SIG-M5 treated with dmso at 0.1 percent for 504 hours (cell line): ENCODE measurements around the gene LRRC39.
A peak's percentile ranks its signal among the peaks of the same experiment; 100 is the strongest.
"Not testable (repeated sequence)": the region's sequence is repeated elsewhere in the genome, so short reads cannot be mapped to it uniquely, and the experiment has no call there.

ENCODE experiments used
- DNase-seq: peaks from one replicate; lab custom pipeline; 2025; ENCODE audit not compliant: unreplicated experiment; lab: John Stamatoyannopoulos, UW

LRRC39 gene

DNA sequence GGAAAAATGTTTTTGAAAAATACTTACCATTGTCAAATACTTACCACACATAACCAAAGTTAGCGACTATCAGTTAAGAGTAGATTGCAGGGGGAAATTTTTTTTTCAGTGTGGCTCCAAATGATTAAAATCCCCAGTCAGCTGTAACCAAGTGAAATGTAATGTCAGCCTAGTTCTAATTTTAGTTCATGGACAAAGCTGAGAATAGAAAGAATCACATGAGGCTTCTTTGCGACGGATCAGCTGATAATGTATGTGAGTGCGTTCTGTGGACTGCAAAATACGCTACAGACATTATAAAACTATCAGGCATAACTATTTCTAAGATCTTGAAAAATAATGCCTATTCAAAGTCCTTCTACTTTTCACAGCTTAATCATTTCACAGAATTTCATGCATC lies at the start of gene LRRC39:
Gene LRRC39, minus strand, starts transcription at position 166 of the 400 bp plus-strand sequence. CDS start 9,740 bp downstream, outside the sequence.
- no peak for DNase-seq

DNA sequence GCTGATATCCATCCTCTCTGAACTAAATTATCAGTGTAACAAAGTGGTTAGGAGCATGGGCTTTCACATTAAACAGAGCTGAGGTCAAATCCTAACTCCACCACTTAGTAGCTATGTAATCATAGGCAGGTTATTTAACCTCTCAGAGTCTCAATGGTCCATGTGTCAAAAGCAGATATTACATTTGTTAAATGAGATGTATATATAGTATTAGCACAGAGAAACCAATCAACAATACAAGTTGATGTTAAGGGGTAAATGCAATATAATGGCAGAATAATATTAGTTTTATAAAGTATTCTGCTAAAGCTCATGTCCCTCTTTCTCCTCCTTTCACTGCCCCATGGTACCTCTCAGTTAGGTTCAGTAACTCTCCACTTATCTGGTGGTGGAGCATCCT lies 44.4 kb upstream of the LRRC39 start:
- DNase-seq, result no peak

DNA sequence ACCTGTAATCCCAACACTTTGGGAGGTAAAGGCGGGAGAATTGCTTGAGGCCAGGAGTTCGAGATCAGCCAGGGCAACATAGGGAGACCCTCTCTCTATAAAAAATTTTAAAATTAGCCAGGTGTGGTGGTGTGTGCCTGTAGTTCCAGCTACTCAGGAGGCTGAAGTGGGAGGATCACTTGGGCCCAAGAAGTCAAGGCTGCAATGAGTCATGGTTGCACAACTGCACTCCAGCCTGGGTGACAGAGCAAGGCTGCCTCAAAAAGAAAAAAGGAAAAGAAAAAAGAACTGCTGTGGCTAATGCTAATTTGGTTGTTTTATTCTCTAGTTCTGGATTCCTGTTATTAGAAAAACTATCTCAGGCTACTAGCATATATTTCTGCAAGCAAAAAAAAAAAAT lies 41.8 kb upstream of the LRRC39 start:
- peak; percentile 3 for DNase-seq

DNA sequence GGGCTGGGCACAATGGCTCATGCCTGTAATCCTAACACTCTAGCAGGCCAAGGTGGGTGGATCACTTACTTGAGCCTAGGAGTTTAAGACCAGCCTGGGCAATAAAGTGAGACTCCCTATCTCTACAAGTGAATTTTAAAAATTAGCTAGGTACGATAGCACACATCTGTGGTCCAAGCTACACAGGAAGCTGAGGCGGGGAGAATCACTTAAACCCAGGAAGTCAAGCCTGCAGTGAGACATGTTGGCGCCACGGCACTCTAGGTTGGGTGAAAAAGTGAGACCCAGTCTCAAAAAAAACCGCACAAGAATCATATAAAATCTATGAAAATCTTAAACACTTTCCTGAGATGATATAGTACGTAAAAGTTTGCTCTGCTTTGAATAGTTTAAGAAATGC lies 41.4 kb upstream of the LRRC39 start:
- no peak for DNase-seq

DNA sequence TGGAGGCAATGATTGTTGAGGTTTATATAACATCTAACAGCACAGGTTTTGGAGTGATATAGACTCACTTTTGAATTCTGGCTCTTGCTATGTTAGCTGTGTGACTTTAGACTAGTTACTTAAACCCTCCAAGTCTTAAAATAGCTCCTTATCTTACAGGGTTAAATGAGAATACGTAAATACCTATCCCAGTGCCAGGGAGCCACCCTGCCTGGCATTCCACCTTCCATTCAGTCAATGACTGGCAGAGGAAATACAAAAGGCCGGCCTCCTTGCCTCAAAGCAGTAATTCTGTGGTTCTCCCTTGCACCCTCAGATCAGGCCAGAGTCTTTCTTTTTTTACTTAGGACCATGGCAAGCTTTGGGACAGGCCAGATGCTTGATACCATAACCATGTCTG lies 39.8 kb upstream of the LRRC39 start:
- DNase-seq, result no peak

DNA sequence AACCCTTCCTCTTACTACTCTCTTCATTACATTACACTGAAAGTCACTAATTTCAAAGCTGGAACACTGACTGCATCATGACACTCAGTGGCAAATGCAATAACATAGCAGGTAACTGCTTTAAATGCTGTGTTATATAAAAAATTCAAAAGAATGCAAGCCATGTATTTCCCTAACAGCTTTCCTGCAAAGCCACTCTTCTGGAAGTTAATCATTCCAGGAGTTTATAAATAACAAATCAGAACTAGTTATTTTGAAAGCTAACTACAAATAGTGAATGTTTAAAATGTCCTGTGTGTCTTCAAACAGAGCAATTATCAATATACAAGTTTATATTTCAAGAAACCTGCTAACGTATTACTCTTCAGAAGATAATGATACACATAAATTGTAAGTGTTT lies 37.0 kb upstream of the LRRC39 start:
- DNase-seq, result no peak

DNA sequence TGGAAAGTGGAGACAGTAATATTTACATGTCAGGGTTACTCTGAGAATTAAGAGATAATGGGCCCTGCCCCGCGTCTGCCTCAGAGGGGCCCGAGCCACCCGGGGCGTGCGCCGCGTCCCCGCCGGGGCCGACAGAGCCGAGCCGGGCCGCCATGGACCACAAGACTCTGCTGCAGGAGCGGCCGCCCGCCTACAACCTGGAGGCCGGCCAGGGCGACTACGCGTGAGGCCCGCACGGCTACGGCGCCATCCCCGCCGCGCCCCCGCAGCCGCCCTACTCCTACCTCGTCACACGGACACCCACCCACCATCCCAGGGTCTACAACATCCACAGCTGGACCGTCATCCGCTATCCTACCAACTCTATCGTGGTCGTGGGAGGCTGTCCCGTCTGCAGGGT lies 35.1 kb upstream of the LRRC39 start:
- no peak for DNase-seq

DNA sequence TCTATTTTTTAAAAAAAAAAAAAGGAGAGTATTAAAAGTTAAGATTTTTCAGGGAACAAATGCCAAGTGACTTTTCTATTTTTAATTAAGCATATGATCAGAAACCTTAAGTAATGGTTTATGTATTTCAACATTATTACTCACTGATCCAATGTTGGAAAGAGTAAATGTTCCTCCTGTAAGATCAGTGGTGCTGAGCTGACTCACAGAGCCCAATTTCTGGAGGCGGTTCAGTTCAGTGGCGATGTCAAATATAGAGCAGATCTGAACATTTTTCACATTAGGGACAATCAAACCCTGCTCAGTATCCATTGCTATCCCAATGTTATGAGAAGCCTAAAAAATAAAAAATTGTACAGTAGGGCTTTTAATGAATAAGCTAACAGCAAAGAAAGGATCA lies 28.2 kb upstream of the LRRC39 start:
- DNase-seq, result no peak

DNA sequence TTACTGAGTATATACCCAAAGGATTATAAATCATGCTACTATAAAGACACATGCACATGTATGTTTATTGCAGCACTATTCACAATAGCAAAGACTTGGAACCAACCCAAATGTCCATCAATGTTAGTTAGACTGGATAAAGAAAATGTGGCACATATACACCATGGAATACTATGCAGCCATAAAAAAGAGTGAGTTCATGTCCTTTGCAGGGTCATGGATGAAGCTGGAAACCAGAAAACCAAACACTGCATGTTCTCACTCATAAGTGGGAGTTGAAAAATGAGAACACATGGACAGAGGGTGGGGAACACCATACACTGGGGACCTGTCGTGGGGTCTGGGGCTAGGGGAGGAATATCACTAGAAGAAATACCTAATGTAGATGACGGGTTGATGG lies 27.5 kb upstream of the LRRC39 start:
- not testable (repeated sequence) for DNase-seq

DNA sequence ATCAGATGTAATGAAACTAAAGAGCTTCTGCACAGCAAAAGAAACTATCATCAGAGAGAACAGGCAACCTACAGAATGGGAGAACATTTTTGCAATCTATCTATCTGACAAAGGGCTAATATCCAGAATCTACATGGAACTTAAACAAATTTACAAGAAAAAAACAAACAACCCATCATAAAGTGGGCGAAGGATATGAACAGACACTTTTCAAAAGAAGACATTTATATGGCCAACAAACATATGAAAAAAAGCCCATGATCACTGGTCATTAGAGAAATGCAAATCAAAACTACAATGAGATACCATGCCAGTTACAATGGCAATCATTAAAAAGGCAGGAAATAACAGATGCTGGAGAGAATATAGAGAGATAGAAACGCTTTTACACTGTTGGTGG lies 27.0 kb upstream of the LRRC39 start:
- DNase-seq, result not testable (repeated sequence)

DNA sequence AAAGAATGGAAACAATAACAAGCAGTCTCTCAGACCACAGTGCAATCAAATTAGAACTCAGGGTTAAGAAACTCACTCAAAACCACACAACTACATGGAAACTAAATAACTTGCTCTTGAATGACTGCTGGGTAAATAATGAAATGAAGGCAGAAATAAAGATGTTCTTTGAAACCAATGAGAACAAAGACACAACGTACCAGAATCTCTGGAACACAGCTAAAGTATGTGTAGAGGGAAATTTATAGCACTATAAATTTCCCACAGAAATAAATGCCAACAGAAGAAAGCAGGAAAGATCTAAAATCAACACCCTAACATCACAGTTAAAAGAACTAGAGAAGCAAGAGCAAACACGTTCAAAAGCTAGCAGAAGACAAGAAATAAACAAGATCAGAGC lies 24.6 kb upstream of the LRRC39 start:
- not testable (repeated sequence) for DNase-seq

DNA sequence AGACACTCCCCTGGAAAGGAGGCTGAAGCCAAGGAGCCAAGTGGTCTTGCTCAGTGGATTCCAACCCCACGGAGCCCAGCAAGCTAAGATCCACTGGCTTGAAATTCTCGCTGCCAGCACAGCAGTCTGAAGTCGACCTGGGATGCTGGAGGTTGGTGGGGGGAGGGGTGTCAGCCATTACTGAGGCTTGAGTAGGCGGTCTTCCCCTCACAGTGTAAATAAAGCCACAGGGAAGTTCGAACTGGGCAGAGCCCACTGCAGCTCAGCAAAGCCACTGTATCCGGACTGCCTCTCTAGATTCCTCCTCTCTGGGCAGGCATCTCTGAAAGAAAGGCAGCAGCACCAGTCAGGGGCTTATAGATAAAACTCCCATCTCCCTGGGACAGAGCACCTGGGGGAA lies 22.0 kb upstream of the LRRC39 start:
- not testable (repeated sequence) for DNase-seq

DNA sequence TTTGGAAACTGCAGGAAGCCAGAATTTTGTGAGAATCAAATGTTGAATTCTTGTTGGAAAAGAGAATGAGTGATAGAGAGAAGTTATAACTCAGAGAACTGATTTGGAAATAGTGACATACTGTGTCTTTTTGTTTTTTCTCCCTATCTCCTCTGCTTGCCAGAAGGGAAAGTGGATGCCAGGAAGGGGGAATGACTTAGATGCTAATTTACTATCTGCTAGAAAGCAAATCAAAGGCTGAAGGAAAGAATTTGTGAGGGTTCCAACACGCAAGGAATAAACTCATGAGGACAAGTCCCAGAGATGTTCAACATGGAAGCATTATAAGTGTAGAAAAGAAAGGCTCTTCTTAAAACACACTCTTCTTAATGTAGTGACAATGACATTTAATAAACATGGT lies 20.5 kb upstream of the LRRC39 start:
- DNase-seq, result no peak

DNA sequence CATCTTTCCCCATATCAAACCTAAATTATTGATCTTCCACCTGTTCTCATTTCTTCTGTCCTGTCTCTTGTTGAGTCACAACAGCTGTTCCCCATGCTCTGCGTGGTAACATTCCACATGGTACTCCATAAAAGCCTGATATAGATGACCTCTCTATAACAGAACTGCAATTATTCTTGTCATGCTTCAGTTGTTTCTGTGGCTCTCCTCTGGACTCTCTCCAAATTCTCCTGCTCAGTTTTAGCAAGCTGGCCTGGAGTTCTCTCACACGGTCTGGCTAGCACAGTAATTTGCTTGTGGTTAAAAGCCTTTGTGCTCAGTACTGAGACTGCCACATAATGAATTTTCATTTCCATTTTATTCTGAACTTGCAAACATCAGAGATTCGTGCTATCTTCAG lies 10.6 kb upstream of the LRRC39 start:
- no peak for DNase-seq

DNA sequence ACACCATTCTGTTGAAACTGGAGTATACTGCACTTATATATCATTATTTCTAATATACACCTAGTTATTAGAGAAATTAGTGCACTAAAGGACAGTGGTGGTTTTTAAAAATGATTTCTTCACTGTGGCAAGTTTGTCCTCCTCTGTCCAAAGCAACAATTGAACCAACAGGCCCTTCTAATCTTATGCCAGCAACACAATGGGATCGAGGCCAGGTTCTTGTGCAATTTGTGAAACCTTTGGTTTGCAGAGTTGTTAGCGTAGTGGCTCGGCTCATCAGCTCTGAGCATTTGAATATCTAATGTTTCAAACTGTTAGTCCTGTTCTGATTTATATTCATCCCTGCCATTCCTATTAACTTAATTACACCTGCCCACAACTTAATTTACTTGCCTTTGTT lies 9.9 kb upstream of the LRRC39 start:
- DNase-seq, result no peak

DNA sequence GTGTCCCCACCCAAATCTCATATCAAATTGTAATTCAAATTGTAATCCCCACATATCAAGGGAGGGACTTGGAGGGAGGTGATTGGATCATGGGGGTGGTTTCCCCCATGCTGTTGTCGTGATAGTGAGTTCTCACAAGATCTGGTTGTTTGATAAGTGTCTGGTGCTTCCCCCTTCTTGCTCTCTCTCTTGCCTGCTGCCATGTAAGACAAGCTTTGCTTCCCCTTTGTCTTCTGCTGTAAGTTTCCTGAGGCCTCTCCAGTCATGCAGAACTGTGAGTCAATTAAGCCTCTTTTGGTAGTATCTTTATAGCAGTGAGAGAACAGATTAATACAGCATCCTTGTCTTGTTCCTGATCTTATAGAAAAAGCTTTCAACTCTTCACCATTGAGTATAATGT lies 6.5 kb upstream of the LRRC39 start:
- DNase-seq, result peak; percentile 30

DNA sequence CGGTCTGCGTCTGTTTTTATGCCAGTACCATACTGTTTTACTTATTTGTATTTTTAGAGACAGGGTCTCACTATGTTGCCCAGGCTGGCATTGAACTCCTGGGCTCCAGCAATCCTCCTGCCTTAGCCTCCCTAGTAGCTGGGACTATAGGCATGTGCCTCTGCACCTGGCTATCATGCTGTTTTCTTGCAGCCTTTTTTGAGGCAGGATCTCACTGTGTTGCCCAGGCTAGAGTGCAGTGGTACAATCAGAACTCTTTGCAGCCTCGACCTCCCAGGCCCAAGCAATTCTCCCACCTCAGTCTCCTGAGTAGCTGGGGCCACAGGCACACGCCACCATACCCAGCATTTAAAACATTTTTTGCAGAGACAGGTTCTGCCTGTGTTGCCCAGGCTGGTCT lies 5.3 kb upstream of the LRRC39 start:
- no peak for DNase-seq

DNA sequence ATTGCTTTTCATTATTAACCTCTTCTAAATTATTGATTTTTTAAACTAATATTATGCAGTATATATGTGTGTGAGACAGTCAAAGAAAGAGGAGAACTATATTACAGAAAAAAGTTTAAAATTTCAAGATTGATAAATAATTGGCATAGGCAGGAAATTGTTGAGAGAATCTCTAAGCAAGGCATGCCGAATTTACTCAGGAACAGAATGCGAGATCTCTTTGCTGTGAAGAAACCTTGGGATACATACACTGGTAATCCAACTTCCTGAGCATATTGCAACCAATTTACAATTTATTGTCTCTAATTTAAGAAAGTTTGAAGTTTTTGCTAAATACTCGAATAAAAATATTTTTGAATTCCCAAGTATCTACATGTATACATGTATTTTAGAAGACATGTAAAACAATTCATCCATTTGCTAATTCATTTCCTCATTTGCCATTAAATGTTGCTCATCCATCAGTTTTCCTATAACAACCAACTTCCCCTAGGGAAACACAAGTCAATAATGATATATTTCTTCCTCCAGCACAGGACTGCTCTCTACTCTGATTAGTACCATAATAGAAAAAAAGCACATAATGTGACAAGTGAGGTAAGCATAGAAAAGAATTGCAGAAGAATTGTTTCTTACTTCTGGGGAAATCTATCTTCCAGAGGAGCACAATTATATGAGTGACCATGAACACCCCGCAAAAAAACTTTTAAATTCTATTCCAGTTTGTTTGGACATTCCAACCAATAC lies 588 bp downstream of the LRRC39 start:
- no peak for DNase-seq

DNA sequence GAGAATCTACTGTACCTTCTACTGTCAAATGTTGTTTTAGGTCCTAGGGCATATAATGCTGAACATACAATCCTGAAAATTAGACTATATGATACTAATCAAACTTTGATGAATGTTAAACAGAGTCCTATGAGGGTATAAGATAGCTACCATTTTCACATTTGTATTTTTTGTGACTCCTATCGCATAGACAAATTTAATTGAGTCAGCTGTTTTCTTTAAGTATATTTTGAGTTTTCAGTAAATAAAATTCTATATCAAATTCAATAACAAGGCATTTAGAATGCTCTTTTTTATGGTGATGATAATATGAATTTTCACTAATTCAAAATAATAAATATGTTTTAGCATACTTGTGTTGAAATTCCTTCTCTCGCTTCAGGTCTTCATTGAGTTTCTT lies 10.0 kb downstream of the LRRC39 start:
- no peak for DNase-seq

DNA sequence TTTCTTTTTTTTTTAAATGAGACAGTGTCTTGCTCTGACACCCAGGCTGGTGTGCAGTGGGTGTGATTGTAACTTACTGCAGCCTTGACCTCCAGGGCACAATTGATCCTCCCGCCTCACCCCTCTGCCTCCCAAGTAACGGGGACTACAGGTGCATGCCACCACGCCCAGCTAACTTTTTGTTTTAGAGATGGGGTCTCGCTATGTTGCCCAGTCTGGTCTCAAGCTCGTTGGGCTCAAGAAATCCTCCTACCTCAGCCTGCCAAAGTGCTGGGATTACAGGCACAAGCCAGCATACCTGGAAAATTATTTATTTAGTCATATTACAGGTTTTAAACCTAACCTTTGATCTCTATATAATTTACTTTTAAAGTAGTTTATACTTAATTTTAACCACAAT lies 13.4 kb downstream of the LRRC39 start:
- no peak for DNase-seq

DNA sequence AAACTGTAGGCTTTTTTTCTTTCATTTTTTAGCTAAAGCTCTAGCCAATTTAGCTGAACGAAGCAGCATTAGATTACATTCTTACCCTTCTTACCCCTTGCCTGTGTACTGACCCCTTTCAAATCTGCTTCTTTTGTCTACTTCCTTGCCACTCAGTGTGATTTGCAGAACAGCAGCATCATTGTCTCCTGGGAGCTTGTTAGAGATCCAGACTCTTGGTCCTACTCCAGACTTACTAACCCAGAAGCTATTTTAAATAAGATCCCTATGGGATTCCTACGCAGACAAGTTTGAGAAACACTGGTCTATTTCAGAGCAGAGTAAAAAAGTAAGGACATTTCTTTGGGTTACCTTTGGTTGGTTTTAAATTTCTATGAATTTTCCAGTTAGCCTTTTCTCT lies 13.8 kb downstream of the LRRC39 start:
- no peak for DNase-seq

DNA sequence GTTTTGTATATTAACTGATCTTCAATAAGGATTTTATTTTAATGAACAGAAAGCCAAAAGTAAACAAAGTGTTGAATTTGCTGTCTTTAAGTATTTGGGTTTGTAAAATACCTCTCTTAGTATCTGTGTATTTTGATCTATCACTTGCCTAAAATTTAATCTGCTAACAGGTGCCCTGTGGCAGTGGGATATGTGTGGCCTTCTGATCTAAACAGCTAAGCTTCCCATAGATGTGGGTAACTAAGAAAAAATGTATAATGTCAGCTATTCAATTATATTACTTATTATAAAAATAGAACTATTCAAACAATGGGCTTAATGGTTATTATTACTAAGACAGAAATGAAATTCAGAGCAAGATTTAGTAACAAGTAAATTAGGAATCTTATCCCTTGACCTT lies 15.2 kb downstream of the LRRC39 start:
- no peak for DNase-seq

DNA sequence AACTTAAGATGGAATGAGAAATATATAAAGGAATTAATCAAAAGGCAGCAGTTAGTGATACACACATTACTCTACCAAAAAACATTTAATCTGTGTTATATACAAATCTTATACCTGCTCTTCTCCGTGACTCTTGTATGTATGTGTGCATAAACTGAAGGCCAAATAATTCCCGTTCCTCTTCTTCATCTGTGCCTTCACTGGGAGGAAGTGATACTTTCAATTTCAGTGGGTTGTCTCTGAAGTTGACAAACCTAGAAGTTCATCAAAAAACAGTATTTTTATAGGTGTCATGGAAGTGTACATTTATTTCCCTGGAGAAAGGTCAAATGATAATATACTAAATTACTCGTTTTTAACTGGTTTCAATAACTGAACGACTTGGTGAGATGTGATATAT lies 25.8 kb downstream of the LRRC39 start:
- DNase-seq, result peak; percentile 46
